IMR-90 (cell line): ENCODE data around the gene DOK3.

ENCODE experiments used
- CEBPB ChIP-seq: IDR thresholded peaks from 2 replicates; pipeline ENCODE4 v1.6.1; 2012; ENCODE audit warnings: low read depth, low read length, improper control_type of control experiment
- CTCF ChIP-seq: conservative IDR thresholded peaks from 2 replicates; pipeline ENCODE4 v1.5.1; 2012; ENCODE audit warnings: mild to moderate bottlenecking, low read depth, low read length, improper control_type of control experiment
- ELK1 ChIP-seq: fragments of 150-350 bp; IDR thresholded peaks from 2 replicates; pipeline ENCODE4 v1.6.1; 2016; ENCODE audit warnings: low read depth, mild to moderate bottlenecking, low read length, moderate library complexity, borderline replicate concordance
- FOS ChIP-seq: fragments of 150-350 bp; IDR thresholded peaks from 2 replicates; pipeline ENCODE4 v1.6.1; 2016; ENCODE audit warnings: low read depth, low read length
- MXI1 ChIP-seq: IDR thresholded peaks from 2 replicates; pipeline ENCODE4 v1.6.1; 2012; ENCODE audit warnings: low read depth, mild to moderate bottlenecking, low read length, moderate library complexity, borderline replicate concordance
- NFE2L2 ChIP-seq: fragments of 150-350 bp; IDR thresholded peaks from 2 replicates; pipeline ENCODE4 v1.6.1; 2016; ENCODE audit warnings: low read depth, mild to moderate bottlenecking, low read length
- POLR2A ChIP-seq: IDR thresholded peaks from 2 replicates; pipeline ENCODE4 v1.6.1; 2012; ENCODE audit warnings: mild to moderate bottlenecking, low read depth, low read length
- RAD21 ChIP-seq: IDR thresholded peaks from 2 replicates; pipeline ENCODE4 v1.6.1; 2012; ENCODE audit warnings: low read length, improper control_type of control experiment
- RCOR1 ChIP-seq: IDR thresholded peaks from 2 replicates; pipeline ENCODE4 v1.6.1; 2012; ENCODE audit warnings: mild to moderate bottlenecking, low read length, improper control_type of control experiment; ENCODE audit not compliant: insufficient replicate concordance
- SMC3 ChIP-seq: fragments of 150-350 bp; IDR thresholded peaks from 2 replicates; pipeline ENCODE4 v1.6.1; 2016; ENCODE audit warnings: low read depth, mild to moderate bottlenecking, antibody characterized with exemption, low read length, moderate library complexity
- USF2 ChIP-seq: fragments of 150-350 bp; IDR thresholded peaks from 2 replicates; pipeline ENCODE4 v1.6.1; 2017; ENCODE audit warnings: mild to moderate bottlenecking, antibody characterized with exemption, low read length, low read depth

GRCh38 chr5:177526791-177527190 is 17.2 kb upstream of the DOK3 start:
- TF ChIP-seq CTCF (no peak), NFE2L2 (no peak), FOS (no peak), SMC3 (no peak), RCOR1 (no peak), POLR2A (no peak), USF2 (no peak), CEBPB (no peak), RAD21 (no peak), ELK1 (no peak), MXI1 (no peak)
